Activated T-cell treated with anti-CD3 and anti-CD28 coated beads, Interleukin-2, amount 50 U/mL, for 72 hours (primary cell): Measurements from ENCODE around the gene LNX2. TPM values are rescaled to one million over a fixed set of nuclear protein-coding genes. Genes with fewer than 3 reads are reported as not detected.

ENCODE experiments used
- ATAC-seq, 2 donors: fragments of 150-1000 bp; cut with Tn5 transposase; replicated peaks in 1 of 2; 2 replicates each; pipeline ENCODE4 v1.10.0; 2021; ENCODE audit warnings: moderate library complexity in 2 of 2, mild to moderate bottlenecking in 1 of 2
- DNase-seq, 2 donors: peaks; one replicate each; pipeline ENCODE4 v3.0.0; 2021 to 2022; ENCODE audit warnings: mixed read lengths in 1 of 2
- H3K27ac Mint-ChIP-seq: one replicate; pipeline ENCODE4 v1.8.0; 2022; ENCODE audit warnings: mild to moderate bottlenecking, moderate library complexity, mixed read lengths
- H3K27me3 Mint-ChIP-seq: one replicate; pipeline ENCODE4 v1.8.0; 2022; ENCODE audit warnings: low read depth, mixed read lengths
- H3K36me3 Mint-ChIP-seq, 2 donors: one replicate each; pipeline ENCODE4 v1.8.0; 2022; ENCODE audit warnings: mixed read lengths in 2 of 2, mild to moderate bottlenecking in 1 of 2; ENCODE audit not compliant: insufficient read depth in 2 of 2
- H3K4me1 Mint-ChIP-seq: one replicate; pipeline ENCODE4 v1.8.0; 2022; ENCODE audit warnings: low read depth, mixed read lengths
- H3K4me3 Mint-ChIP-seq, 2 donors: one replicate each; pipeline ENCODE4 v1.8.0; 2022; ENCODE audit warnings: mild to moderate bottlenecking in 2 of 2, mixed read lengths in 2 of 2, moderate library complexity in 2 of 2
- H3K9me3 Mint-ChIP-seq, 2 donors: one replicate each; pipeline ENCODE4 v1.8.0; 2022; ENCODE audit warnings: mixed read lengths in 2 of 2
- total RNA-seq, 2 donors: library from RNA; stranded (reverse); gene quantifications; one replicate each; pipeline ENCODE4 v1.2.3, GENCODE V29; 2022

Gene LNX2
- total RNA-seq, 2 donors from 2014 or later: 6.5 to 7.2 TPM

DNA sequence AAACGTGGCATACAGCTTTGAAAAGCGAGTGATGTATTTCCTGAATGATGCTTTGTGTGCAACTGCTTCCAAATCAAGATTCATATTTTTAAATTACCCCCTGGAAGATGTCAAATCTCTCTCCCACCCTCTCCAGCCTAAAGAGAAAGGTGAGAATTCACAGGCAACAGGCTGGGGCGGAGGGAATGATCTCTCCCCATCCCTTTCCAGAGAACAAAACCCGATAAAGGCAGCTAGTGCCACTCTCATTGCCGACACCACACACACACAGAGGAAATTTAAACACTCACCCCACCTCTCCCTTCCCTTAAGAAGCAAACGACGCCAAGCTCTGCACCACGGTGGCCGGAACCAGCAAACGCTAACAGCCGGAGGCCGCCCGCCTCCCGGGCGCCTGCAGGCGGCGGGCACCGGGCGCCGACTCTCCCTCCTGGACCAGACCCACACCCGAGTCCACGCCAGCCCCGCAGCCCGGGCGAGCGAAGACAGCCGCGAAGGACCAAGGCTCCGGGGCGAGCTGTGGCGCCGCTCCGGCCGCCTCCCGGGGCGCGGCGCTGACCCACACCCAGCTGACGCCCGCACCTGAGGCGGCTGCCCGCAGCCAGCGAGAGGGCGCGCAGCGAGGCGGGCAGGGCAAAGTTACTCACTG is 477 bp downstream of the LNX2 start:
- H3K4me3 Mint-ChIP-seq: peak overlapping the region; percentile 93 to 94

DNA sequence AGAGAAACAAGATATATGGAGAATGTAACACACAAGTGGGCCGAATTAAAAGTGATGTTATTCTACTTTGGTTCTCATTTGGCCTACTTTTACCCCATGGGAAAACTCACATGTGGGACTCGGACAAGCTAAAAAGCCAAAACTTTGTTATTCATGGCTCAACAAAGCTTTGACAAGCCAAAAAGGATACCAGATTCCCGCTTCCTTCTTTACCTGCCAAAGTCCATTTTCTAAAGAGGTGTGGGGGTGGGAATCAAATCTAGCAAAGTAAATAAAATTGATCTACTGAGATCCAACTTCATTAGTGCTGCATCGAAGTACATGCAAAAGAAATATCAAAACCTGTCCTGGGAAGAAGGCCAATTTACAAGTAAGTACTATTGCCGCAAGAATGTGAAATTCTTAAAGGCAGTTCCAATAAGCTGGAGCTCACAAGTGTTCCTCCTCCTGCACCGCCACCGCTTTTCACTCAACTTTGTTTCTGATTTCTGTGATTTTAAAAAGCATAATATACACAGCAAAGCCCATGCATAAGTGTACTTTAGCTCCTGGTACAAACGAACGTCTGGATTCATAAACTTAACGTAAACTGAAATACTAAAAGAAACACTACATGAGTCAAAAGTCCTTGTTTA is 1.1 kb downstream of the LNX2 start:
- ATAC-seq: no peak
- H3K9me3 Mint-ChIP-seq: peaks cover 0 to 2% of the 10 kb centered on the region in 2 donors
- peaks cover 9 to 11% of the 10 kb centered on the region in 2 donors for H3K36me3 Mint-ChIP-seq
- H3K27ac Mint-ChIP-seq: peak overlapping the region; percentile 47
- DNase-seq: no peak
- H3K4me1 Mint-ChIP-seq: peaks cover 50% of the 10 kb centered on the region
- peak overlapping the region; percentile 93 to 94 for H3K4me3 Mint-ChIP-seq
- H3K27me3 Mint-ChIP-seq: no peaks in the 10 kb centered on the region

More for the DNA sequence above, 477 bp downstream of the LNX2 start:
- peak; percentile 45 to 56 for DNase-seq
- no peaks in the 10 kb centered on the region for H3K9me3 Mint-ChIP-seq
- peak overlapping the region; percentile 47 for H3K27ac Mint-ChIP-seq
- peaks cover 11% of the 10 kb centered on the region in 2 donors for H3K36me3 Mint-ChIP-seq
- no peaks in the 10 kb centered on the region for H3K27me3 Mint-ChIP-seq
- H3K4me1 Mint-ChIP-seq: peaks cover 56% of the 10 kb centered on the region
- ATAC-seq: peak; percentile 44 to 46

DNA sequence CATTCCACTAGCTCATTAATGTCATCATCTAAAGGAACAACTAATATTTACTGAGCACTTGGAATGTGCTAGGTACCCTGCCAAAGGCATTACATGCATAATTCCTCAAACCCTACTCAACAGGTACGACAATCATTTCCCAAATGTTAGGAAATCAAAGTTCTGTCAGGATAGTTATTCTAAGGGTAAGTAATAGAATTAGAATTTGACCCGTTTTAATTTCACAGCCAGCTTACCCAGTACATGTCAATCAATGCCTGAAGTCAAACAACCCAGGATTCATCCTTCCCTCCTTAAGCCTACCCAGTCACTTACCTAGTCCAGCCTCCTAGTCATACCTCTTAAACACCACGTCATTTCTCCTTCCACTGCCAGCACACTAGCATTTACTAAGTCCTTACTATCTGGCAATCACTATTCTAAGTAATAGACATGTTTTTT is 2.4 kb downstream of the LNX2 start:
- H3K36me3 Mint-ChIP-seq: peaks cover 5% of the 10 kb centered on the region in 2 donors
- H3K4me3 Mint-ChIP-seq: no peak overlapping the region
- H3K27ac Mint-ChIP-seq: no peak overlapping the region
- peaks cover 0 to 2% of the 10 kb centered on the region in 2 donors for H3K9me3 Mint-ChIP-seq
- ATAC-seq (no peak), DNase-seq (no peak)
- no peaks in the 10 kb centered on the region for H3K27me3 Mint-ChIP-seq
- peaks cover 36% of the 10 kb centered on the region for H3K4me1 Mint-ChIP-seq

DNA sequence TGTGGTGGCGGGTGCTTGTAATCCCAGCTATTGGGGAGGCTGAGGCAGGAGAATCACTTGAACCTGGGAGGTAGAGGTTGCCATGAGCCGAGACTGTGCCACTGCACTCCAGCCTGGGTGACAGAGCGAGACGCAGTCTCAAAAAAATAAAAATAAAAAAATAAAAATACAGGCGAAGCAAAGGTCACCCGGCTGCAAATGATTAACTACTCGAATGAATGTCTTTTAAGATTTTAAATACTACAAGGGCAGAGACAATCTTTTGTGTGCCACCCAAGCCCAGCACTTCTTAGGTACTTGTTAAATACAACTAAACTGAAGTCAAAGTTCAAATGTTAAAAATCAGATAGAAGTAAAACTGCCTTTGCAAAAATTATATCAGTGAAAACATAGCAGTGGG is 6.7 kb downstream of the LNX2 start:
- no peaks in the 10 kb centered on the region for H3K27me3 Mint-ChIP-seq
- DNase-seq (no peak), ATAC-seq (no peak)
- no peak overlapping the region for H3K4me3 Mint-ChIP-seq
- H3K27ac Mint-ChIP-seq: no peak overlapping the region
- no peaks in the 10 kb centered on the region for H3K36me3 Mint-ChIP-seq
- peaks cover 0 to 2% of the 10 kb centered on the region in 2 donors for H3K9me3 Mint-ChIP-seq
- peaks cover 17% of the 10 kb centered on the region for H3K4me1 Mint-ChIP-seq

DNA sequence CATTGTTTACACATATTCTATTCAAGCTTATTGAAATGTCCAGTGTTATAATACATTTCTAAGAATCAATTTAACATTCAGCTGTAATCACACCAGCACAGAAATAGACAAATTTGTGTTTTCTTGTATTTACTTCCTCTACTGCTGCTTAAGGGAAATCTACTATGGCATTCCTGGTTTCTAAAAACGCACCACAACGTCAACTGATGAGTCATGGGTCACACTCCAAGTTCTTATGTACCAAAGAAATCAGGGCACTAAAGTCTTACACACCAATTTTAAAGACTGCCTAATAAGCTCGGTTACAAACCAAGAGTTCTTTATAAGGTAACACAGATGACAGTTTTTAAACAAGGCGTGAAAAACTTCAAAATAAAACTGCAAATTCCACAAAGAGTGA is 13.2 kb downstream of the LNX2 start:
- no peak for DNase-seq
- Mint-ChIP-seq H3K36me3 (no peaks in the 10 kb centered on the region), H3K4me3 (no peak overlapping the region), H3K27me3 (no peaks in the 10 kb centered on the region), H3K27ac (no peak overlapping the region), H3K9me3 (peaks cover 0 to 2% of the 10 kb centered on the region in 2 donors), H3K4me1 (peaks cover 10% of the 10 kb centered on the region)
- ATAC-seq: no peak

DNA sequence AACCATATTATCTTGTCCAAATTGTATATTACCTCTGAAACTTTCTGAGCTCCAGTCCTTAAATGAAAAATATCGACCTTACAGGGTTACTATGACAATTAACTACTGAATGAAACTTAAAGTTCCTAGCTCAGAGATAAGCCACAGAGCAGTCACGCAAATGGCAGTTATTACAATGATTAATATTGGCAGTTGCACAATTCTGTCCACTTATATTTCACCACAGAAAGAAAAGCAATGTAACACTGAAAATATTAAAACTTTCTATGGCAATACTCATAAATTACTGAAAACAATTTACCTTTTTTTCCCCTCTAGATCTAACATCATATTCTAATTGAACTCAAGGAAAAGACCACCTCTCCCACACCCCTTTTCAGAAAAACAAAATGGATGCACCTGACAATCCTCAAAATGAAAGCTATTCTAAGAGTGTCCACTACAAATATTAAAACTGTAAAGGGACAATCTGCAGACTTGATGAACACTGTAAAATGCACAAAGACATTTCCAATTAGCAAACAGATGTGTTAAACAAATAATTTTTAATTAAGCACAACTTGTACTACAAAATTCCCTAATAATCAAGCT is 14.6 kb downstream of the LNX2 start:
- H3K27ac Mint-ChIP-seq: no peak overlapping the region
- no peak overlapping the region for H3K4me3 Mint-ChIP-seq
- H3K36me3 Mint-ChIP-seq: no peaks in the 10 kb centered on the region
- H3K4me1 Mint-ChIP-seq: peaks cover 15% of the 10 kb centered on the region
- H3K9me3 Mint-ChIP-seq: peaks cover 0 to 2% of the 10 kb centered on the region in 2 donors
- no peak for ATAC-seq
- DNase-seq: no peak
- H3K27me3 Mint-ChIP-seq: no peaks in the 10 kb centered on the region

DNA sequence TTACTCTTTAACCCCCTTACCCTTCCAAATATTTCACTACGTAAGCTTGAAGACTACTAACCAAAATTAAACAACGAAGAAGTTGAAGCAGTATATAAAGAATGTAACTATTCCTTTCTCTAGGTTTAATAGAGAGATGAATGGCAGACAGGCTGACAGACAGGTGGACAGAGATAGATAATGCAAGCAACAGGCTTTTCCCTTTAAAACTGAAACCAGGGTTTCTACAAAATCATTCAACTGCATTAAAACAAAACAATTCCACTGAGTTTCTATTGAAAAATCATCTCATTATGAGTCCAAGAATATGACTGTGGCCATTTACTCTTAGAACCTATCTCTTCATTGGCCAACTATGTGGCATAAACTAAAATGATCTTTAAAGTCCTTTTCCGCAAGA is 15.2 kb downstream of the LNX2 start:
- Mint-ChIP-seq H3K4me3 (no peak overlapping the region), H3K4me1 (peaks cover 17% of the 10 kb centered on the region), H3K27ac (no peak overlapping the region), H3K36me3 (no peaks in the 10 kb centered on the region), H3K27me3 (no peaks in the 10 kb centered on the region), H3K9me3 (peaks cover 0 to 2% of the 10 kb centered on the region in 2 donors)
- DNase-seq: no peak
- ATAC-seq: no peak

DNA sequence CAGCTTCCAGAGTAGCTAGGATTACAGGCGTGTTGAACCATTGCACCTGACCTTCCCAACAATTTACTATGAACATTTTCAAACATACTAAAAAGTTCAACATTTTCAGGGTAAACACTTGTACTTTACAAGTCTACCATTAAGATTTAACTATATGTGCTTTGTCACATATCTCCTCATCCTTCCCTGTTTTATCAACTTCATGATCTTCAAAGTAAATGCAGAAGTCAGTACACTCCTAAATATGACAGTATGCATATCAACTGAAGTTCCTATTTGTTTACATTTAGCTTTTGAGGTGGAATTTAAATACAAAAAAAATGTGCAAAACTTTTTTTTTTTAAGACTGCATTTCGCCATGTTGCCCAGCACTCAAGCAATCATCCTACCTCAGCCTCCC is 18.5 kb downstream of the LNX2 start:
- no peak for DNase-seq
- H3K4me1 Mint-ChIP-seq: peaks cover 7% of the 10 kb centered on the region
- no peak for ATAC-seq
- H3K9me3 Mint-ChIP-seq: peaks cover 0 to 2% of the 10 kb centered on the region in 2 donors
- no peak overlapping the region for H3K4me3 Mint-ChIP-seq
- H3K36me3 Mint-ChIP-seq: no peaks in the 10 kb centered on the region
- no peak overlapping the region for H3K27ac Mint-ChIP-seq
- no peaks in the 10 kb centered on the region for H3K27me3 Mint-ChIP-seq

DNA sequence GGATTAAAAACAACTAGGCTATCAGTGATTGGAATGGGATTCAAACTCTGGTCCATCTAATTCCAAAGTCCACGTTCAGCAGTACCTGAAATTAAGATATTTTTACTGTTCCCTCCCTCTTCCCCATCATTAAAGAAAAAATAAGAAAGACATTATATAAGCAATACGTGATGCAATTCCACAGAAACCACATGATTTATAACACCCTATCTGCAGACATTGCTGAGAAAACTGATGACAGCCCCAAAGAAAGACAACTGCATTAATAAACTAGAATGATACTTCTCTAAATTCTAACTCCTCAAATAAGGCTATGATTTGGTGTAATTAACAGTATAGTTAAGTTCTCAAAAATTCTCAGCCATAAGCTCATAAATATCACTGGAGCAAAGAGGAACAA is 19.1 kb downstream of the LNX2 start:
- DNase-seq (no peak), ATAC-seq (no peak)
- Mint-ChIP-seq H3K9me3 (peaks cover 0 to 2% of the 10 kb centered on the region in 2 donors), H3K4me3 (no peak overlapping the region), H3K27me3 (no peaks in the 10 kb centered on the region), H3K36me3 (no peaks in the 10 kb centered on the region), H3K27ac (no peak overlapping the region), H3K4me1 (peaks cover 7% of the 10 kb centered on the region)

DNA sequence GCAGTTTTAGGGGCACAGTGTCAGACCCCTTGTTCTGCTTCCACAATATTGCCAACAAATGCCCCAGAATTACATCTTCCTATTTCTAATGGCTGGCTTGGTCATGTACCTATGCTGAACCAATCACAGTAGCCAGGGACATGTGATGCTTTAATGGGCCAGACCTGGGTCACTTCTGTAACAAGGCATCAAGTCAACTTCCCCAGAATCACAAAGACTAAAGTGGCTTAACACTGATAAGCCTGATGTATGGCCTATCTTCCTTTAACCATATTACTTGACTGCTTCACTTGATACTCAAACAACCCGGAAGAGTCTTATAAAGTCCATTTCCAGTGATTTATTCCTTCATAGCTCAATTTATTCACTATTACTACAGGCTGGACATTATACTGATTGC is 19.6 kb downstream of the LNX2 start:
- Mint-ChIP-seq H3K9me3 (peaks cover 0 to 2% of the 10 kb centered on the region in 2 donors), H3K36me3 (no peaks in the 10 kb centered on the region), H3K27me3 (no peaks in the 10 kb centered on the region), H3K27ac (no peak overlapping the region), H3K4me3 (no peak overlapping the region), H3K4me1 (peaks cover 7% of the 10 kb centered on the region)
- DNase-seq: no peak
- no peak for ATAC-seq

DNA sequence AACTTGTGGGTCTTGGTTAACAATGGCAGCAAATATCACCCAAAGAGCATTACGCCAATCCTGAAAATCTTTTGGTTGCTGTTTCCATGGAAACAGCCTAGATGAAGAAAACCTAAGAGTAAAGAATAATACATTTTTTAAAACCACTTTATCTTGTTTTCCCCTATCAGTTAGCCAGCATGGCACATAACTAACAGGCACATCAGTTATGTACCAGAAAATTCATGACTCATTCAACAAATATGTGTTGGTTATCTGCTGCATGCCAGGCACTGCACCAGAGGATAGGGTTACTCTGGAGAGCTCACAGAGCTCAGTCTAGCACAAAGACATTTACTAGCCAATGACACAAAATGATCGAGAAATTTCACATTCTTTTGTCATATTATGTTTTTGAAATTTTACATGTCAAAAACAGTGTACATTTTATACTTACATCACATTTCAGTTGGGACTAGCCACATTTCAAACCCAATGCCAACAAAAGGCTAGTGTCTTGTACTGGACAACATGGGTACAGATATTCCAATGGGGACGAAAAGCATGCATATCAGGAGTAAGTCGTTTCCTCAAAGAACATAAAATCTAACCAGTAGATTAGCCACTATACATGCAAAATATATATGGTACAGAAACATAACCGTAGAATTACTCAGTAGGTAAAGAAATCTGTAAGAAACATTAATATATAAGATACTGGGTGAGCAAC is 20.3 kb downstream of the LNX2 start:
- DNase-seq (no peak), ATAC-seq (no peak)
- Mint-ChIP-seq H3K36me3 (no peaks in the 10 kb centered on the region), H3K4me1 (peaks cover 7% of the 10 kb centered on the region), H3K9me3 (peaks cover 0 to 2% of the 10 kb centered on the region in 2 donors), H3K4me3 (no peak overlapping the region), H3K27ac (no peak overlapping the region), H3K27me3 (no peaks in the 10 kb centered on the region)

DNA sequence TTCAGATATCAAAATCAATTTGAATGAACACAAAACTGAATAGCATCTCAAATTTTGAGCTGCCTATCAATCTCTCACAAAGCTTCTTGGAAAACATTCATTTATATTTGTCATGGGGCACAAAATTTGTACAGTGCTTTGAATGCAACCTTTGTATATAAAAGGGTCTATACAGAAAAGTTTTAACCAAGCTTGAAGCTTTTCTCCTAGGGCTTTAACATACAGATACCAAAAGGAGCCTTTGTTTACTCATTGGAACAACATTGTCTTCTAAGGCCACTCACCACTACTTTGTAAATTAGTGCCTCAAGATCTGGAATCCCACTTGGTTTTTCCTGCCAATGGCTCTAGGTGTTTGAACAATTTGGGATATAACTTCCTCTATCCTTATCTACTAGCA is 21.2 kb downstream of the LNX2 start:
- no peak overlapping the region for H3K27ac Mint-ChIP-seq
- H3K4me1 Mint-ChIP-seq: peaks cover 7% of the 10 kb centered on the region
- H3K4me3 Mint-ChIP-seq: no peak overlapping the region
- ATAC-seq (no peak), DNase-seq (no peak)
- H3K36me3 Mint-ChIP-seq: no peaks in the 10 kb centered on the region
- H3K27me3 Mint-ChIP-seq: no peaks in the 10 kb centered on the region
- no peaks in the 10 kb centered on the region for H3K9me3 Mint-ChIP-seq
